Stimulated activated CD4-positive, alpha-beta T cell treated with anti-CD3 and anti-CD28 coated beads, TNF-alpha, amount 100 ng/mL, for 48 hours (primary cell): ENCODE measurements around the gene DEPDC1B.
"Not testable (repeated sequence)": the region's sequence is repeated elsewhere in the genome, so short reads cannot be mapped to it uniquely, and the experiment has no call there.

Source experiments
- DNase-seq, 3 donors: peaks; one replicate each; pipeline ENCODE4 v3.0.0-alpha.2; 2020; ENCODE audit warnings: low read depth in 3 of 3

Gene DEPDC1B

DNA sequence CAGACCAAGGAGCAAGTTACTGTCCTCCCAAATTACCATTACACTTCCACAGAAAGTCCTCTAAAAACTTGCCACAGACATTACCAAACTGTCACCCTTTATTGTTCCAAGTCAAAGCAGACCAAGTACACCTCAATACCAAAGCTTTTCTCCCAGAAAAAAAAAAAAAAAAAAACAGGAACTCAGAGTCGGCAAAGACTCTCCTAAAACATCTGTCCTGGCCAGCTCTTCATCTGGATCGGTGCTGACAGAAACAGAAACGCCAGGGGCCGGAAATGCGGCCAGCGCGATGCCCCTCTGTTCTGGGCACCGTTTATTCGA is 718 bp downstream of the DEPDC1B start:
- no peak for DNase-seq

DNA sequence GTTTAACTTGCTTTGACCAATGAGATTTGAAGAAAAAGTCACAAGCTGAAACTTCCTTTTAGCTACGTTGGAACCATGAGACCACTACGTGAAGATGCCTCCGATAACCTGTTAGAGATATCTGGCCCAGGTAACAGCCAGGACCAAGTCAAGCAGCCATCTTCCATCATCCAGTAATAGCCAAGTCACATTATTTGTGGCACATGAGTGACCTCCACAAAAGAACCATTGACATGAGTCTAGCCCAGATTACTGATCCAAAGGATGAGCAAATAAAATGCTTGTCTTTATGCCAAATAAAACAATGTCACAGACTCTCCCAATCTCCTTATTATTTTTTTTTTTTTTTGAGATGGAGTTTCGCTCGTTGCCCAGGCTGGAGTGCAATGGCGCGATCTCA is 1.6 kb downstream of the DEPDC1B start:
- DNase-seq = no peak

DNA sequence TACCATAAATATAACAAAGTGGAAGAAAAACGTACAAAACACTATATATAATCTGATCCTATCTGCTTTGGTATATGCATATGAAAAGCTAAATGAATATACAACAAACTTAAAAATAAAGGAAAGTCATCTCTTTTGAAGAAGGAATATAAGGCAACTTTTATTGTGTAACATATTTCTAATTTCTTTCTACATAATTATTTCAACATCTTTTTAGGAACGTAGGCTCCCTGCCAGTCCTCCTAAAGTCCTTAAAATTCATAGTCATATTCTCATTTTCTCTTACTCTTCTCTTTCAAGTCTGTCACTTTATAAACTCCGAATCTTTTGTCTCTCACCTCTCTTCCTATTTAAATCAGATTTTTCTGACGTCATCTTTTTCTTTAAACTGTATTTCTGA is 9.6 kb downstream of the DEPDC1B start:
- no peak for DNase-seq

DNA sequence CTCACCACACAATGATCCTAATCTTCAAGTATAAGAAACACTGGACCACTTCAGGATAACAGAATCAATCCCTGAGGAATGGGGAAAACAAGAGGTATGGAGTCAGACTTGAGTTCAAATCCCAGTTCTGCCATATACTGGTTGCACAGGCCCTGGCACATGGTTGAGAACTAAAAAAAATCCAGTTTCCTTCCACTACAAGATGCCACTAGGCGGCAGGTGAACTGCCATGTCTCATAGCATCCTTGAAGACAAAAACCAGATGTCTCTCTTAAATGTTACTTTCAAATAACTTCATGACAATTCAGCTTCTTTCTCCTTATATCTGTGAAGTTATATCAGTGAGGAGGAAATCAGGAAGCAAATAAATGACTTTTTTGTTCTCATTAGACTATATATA is 11.0 kb downstream of the DEPDC1B start:
- DNase-seq = no peak

DNA sequence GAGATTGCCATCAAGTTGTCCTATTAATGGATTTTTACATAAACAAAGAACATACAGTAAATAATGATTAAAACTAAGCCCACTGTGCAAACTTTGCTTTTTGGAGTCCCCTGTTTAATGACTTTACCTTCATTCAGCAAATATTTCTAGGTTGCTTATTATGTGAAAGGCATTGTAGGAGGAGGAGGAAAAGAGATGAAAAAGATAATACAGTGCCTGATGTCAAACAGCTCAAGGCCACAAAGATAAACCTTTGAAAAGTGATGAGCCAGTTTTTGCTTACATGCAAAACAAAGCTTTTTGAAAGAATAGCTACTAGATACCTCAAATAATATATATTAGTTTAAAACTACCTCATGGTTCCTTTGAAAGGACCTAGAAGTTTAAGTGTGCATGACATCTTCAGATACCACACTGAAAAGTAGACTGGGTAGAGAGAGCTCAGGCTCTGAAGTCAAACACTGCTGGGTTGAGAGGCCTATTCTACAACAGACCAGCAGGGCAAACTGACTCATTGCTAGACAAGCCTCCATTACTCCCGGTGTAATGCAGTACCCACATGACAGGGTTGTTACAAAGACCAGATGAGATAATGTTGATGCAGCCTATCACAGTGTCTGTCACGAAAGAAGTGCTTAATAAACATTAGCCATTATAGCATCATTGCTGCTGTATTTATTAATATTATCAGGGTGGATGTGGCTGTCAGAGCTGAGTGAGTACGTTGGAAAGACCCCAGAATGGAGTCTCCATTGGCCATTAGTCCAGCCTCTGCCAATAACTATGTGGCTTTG is 11.8 kb downstream of the DEPDC1B start:
- no peak for DNase-seq

DNA sequence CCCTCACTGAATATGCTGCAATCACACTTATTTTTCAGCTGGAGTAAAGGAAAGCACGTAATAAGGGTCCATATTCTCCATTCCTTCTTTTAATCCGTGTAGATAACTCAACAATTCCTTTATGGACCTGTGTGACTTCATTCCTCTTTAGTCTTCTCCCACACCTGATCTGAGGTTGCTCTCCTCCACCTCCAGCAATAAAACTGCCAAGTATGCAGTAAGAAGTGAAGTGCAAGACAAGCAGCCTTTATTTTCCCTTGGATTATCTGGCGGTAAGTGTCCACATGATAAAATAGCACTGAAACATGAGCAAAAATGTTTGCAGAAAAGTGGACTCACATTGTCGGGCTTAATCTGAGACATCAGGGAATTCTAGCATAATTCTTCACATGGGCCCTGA is 13.8 kb downstream of the DEPDC1B start:
- DNase-seq = no peak

DNA sequence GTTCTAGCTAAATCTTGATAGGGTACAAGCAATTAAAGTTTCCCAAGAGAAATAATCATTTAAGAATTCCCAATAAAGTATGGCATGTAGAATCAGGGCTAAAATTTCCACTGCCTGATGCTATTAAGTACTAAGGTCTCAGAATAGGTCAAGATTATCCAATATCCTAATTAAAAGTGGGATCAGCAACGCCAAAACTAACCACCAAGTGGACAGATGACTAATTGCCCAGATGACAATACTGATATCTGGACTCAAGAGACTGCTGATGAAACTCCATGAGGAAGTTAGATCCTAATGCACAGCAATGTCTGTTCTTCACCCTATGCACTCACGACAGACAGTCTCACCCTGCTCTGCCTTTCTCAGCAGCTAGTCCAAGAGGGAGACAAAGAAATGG is 14.3 kb downstream of the DEPDC1B start:
- no peak for DNase-seq

DNA sequence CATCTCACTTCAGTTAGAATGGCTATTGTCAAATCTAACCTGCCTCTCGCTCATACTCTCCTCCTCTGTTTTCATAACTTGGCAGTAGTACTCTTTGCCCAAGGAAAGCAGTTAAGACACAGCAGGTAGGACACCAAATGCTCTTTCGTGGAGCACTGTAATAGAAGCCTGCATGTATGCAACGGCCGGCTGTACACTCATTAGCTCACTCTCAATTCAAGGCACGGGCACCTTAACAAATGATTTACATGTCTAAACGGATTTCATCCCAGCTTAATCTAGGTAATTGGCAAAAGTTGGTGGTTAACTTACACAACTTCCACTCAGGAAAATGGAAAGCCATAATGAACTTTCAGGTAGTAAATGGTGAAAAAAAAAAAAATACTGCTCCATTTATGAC is 14.9 kb downstream of the DEPDC1B start:
- no peak for DNase-seq

DNA sequence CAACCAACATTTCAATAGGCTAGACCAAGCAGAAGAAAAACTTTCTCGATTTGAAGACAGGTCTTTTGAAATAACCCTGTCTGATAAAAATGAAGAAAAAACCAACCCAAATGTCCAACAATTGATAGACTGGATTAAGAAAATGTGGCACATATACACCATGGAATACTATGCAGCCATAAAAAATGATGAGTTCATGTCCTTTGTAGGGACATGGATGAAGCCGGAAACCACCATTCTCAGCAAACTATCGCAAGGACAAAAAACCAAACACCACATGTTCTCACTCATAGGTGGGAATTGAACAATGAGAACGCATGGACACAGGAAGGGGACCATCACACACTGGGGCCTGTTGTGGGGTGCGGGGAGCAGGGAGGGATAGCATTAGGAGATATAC is 18.0 kb downstream of the DEPDC1B start:
- not testable (repeated sequence) for DNase-seq

DNA sequence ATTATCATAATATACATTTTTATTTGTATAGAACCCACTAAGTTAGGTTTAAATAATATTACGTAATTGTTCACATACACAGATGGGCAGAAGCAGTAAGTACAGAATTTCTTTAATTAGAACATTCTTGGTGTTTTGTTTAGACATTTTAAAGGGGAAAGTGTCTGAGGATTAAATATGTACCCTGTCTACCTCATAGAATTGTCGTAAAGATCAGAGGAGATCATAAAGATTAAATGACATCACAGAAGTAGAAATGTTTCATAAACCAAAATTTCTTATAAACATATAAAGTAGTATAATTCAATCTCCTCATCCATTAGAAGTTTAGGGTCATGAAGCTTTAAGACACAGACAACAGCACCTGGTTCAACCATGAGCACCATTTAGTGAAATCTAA is 20.1 kb downstream of the DEPDC1B start:
- DNase-seq = no peak

DNA sequence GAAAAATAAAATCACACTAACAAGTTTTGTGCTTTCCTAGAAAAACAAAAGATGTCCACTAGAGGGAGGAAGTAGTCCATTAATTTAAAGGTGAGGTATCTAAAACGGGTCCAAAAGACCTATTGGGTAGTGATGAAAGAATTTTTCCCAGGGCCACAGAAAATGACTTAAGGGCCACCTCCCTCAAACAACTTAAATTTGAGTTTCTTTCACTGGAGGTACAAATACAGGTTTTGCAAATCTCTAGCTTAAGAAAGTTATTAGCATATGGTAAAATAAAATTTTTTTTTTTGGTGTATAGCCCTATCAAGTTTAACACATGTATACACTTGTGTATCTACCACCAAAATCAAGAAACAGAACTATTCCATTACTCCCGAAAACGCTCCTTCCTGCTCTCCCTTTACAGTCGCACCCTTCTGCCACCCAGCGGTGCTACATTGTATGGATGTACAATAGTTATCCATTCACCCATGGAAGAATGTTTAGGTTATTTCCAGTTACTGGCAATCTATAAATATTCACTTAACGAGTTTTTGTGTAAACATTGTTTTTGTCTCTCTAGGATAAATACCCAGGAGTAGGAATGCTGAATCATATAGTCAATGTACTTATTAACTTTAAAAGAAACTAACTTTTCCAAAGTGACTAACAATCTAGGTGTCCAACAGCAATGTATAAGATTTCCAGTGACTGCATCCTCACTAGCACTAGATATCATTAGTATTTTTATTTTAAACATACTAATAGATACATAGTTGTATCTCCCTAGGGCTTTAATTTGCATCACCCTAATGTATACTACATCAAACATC is 21.9 kb downstream of the DEPDC1B start:
- DNase-seq = no peak

DNA sequence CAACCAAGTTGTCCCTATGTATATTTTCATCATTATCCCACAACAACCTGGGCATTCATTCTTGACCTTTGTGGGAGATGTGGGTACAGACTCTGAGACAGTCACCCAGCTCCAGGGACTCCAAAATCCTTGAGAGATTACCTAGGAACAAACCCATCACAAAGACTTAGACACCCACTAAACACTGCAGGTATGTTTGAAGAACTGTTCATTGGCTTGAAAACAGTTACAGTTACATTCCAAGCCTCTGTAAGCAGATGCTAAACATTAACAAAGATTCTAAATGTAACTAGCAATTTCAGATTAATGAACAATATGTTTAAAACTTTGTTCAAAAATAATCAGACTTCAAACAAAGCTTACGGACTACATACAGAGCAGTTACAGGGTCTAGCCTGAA is 24.7 kb downstream of the DEPDC1B start:
- no peak for DNase-seq

DNA sequence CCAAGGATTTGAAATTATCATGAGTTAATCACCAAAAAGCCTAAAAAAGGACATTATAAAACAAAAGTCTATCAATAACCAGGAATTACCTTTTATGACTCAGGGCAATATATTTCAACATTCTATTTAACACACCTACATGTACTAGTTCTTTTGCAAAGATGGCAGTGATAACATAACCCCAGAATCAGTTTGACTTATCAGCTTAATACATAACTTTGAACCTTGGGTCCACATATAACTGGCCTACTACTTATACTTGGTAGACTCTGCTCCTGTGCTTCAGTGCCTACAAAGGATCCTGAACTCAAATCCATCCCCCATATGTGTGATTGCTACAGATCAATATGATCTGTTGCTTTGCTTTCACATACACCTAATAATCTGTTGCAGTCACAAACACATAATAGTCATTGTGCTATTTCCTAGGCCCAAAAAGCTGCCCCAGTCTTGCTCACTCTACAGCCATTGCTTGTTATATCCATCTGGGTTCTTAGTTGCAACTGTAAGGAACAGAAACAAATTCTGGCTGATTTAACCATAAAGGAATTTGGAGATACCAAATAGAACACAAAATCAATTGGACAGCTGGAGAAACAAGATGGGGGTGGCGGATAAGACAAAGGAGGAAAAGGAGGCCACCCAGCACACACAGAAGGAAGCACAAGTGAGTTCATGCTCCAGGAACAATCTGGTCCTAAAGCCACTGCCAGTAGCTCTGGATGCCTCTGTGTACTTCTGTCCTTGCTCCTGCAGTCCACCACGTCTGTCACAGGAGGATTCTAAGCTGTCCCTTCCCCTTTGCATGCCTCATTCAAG is 25.5 kb downstream of the DEPDC1B start:
- no peak for DNase-seq

DNA sequence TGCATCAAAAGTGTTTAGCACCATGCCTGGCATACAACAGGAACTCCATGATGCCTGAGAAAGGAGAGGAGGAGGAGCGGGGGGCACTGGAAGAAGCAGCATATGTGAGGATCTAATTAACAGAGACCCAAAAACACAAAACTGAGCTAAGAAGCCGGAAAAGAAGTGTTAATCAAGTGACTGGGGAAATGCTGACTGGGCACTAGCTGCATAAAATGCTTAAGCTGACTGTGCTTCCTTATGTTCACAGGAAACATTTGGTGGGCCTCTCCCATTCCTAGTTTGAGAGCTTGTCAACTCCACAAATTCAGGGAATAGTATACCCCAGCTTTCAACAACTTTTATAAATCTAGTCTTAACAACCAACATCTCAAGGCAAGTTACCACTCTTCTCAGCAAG is 26.6 kb downstream of the DEPDC1B start:
- DNase-seq = no peak

DNA sequence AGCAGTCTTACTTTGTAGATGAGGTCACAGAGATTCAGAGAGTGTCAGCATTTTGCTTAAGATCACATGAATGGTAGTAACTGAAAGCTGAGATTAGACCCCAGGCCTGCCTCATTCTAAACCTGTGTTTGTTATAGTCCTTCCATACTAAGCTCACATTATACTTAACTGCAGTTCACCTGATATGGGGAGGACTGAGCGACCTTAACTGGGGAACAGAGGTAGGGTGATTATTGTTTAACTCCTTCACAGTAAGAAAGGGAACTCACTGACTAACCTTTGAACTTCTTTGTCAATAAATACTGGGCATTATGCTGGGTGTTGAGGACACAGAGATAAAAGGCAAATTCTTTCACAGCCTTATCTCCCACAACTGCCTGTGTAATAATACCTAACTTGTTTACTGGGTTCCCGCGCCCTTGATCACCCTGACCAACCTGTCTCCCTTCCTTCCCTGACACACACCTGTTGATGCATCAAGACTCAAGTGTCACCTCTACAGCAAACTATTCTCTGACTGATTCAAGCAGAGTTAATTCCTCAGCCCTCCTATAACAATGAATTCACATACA is 27.2 kb downstream of the DEPDC1B start:
- no peak for DNase-seq

DNA sequence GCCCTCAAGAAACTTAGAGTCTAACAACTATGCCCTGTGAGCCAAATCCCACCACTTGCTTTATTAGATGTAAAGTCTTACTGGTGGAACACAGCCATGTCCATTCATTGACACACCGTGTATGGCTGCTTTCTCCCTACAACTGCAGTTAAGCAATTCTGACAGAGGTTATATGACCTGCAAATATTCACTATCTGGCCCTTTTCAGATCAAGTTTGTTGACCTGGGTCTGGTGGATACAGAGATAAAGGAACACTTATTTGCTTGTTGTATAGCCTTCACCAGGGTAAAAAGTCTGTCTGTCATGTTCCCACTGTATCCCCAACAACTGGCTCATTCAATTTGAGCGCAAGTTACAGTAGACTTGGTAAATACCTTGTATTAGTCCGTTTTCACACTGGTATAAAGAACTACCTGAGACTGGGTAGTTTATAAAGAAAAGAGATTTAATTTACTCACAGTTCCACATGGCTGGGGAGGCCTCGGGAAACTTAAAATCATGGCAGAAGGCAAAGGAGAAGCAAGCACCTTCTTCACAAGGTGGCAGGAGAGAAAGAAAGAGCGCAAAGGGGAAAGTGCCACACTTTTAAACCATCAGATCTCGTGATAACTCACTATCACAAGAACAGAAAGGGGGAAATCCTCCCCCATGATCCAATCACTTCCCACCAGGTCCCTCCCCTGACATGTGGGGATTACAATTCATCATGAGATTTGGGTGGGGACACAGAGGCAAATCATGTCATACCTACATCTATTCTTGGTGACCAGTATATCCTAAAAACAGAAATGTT is 27.9 kb downstream of the DEPDC1B start:
- no peak for DNase-seq

DNA sequence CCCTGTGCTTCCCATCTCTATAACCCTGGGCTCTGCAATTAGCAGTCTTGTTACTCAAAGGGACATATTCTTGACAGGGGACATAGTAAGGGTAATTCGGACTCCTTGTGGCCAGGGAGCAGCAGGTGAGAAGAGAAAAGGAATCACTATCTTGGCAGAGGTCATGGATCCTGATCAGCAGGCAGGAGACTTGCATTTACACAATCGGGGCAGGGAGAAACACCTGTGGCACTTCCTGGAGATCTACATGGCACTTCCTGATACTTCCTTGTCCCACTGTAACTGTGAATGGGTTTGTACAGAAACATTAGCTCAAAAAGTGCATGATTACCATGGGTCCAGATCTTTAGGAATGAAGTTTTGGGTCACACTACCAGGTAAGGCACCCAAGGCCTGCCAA is 29.2 kb downstream of the DEPDC1B start:
- DNase-seq = no peak

DNA sequence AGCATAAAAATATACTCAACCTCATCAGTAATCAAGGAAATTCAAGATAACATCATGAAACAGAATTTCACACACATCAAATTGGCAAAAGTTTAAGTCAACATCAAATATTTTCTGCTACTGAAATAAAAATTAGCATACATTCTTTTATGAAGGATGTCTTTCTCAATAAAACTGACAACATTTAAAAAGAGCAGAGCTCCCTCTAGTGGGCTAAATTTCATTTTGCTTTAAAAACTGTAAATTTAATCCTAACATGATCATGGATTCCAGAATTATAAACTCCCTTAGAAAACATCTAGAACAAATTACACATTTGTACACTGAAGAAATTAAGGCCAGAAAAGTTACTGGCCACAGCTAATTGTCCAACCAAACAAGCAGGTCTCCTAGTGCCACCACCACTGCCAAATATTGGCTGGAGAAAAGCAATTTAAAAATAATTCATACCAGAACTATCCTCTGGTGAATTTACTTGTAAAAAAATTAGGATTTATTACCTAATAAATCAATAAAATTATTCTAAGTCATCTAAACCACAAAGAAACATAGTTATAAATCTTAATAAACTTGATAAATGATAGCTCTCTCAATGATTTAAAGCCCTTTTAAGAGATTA is 31.2 kb downstream of the DEPDC1B start:
- DNase-seq = no peak

DNA sequence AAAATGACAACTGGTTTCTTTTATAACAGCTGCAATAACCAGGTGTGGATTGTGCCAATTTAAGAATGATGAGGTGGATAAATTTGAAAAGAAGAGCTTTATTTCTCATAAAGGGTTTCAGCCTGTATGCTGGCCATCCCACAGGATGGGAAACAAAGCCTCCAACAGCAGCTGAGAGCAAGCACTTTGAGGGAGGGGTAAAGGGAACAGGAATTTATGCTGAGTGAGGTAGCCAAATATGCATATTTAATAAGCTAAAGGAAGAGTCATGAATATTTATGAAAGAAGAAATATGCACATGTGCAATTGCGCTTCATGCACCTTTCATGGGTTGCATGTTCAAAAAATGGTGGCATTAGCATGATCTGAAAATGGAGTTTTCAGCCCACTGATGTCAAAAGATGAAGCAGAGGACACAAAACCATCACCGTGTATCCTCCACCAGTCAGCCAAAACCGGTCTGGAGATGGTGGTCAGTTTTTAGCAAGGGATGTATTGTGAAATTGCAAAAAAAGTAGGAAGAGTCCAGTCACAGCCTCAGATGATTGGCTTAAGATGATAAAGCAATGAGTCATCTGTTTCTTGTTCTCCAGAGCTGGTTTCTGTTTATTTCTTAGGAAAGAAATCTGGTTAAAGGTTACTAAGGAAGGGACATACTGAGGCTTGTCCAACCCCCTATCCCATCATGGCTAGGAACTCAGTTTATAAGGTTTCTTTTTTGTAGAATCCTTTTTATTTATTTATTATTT is 47.9 kb downstream of the DEPDC1B start:
- no peak for DNase-seq

DNA sequence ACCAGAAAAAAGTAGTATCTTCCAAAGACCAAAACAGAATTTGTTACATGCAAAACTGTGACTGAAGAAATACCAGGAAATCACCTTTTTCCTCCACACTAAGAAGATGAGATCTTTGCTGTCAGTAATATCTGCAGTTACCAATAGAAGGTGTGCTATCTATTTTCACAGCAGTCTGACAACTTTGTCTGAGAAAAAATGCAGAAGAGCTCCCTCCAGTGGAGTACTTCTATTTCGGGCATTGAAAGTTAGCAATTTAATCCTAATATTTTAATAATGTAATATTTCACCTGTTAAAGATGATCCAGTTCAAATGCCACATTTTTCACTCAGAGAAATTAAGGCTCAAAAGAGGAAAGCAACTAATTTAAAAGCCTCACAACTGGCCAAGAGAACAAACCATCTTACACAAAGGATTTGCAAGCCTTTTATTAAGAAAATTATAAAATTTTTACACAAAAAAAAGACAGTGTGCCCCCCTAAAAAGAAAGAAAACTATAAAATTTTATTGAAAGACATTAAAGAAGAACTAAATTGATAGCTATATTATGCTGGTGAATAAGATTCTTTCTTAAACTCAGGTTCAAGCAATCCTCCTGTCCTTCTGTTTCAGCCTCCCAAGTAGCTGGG is 50.6 kb downstream of the DEPDC1B start:
- DNase-seq = no peak
